GM23338 (cell line): ENCODE results near the gene FARSA. TPM values are rescaled to one million over a fixed set of nuclear protein-coding genes. Genes with fewer than 3 reads are reported as not detected.
"Not testable (repeated sequence)": the region's sequence is repeated elsewhere in the genome, so short reads cannot be mapped to it uniquely, and the experiment has no call there.

Source experiments
- ATAC-seq: fragments of 200-7000 bp; cut with Tn5 transposase; 3 replicates; pipeline ENCODE4 v1.9.1; 2020
- DNase-seq: peaks from one replicate; pipeline ENCODE4 v3.0.0-alpha.2; 2015; ENCODE audit warnings: low spot score
- H2AFZ ChIP-seq: fragments of 200-600 bp; sonication (generic); 2 replicates; pipeline ENCODE4 v1.8.0; 2016; ENCODE audit warnings: antibody characterized with exemption, mild to moderate bottlenecking, moderate library complexity
- H3F3A ChIP-seq: fragments of 200-600 bp; sonication (generic); replicated peaks from 2 replicates; pipeline ENCODE4 v1.8.0; 2017; ENCODE audit warnings: antibody characterized with exemption, mixed run types, low read depth
- H3K27ac ChIP-seq: fragments of 200-600 bp; sonication (generic); 2 replicates; pipeline ENCODE4 v1.6.1; 2016; ENCODE audit warnings: low read depth
- H3K27me3 ChIP-seq: fragments of 200-600 bp; sonication (generic); 2 replicates; pipeline ENCODE4 v1.8.0; 2016; ENCODE audit warnings: mild to moderate bottlenecking, mixed run types, moderate library complexity; ENCODE audit not compliant: insufficient read depth
- H3K36me3 ChIP-seq: fragments of 200-600 bp; sonication (generic); 2 replicates; pipeline ENCODE4 v1.8.0; 2016; ENCODE audit warnings: mild to moderate bottlenecking; ENCODE audit not compliant: insufficient read depth
- H3K4me1 ChIP-seq: fragments of 200-600 bp; sonication (generic); 2 replicates; pipeline ENCODE4 v1.8.0; 2016; ENCODE audit warnings: mild to moderate bottlenecking, moderate library complexity; ENCODE audit not compliant: insufficient read depth
- H3K4me2 ChIP-seq: fragments of 200-600 bp; sonication (generic); 2 replicates; pipeline ENCODE4 v1.7.1; 2017; ENCODE audit warnings: mixed run types
- H3K4me3 ChIP-seq: fragments of 200-600 bp; sonication (generic); 2 replicates; pipeline ENCODE4 v1.6.1; 2016; ENCODE audit warnings: mixed run types
- H3K79me2 ChIP-seq: fragments of 200-600 bp; sonication (generic); replicated peaks from 2 replicates; pipeline ENCODE4 v1.8.0; 2017; ENCODE audit warnings: mild to moderate bottlenecking; ENCODE audit not compliant: insufficient read depth
- H3K9me2 ChIP-seq: fragments of 200-600 bp; sonication (generic); 2 replicates; pipeline ENCODE4 v1.8.0; 2017; ENCODE audit not compliant: insufficient read depth
- H4K20me1 ChIP-seq: fragments of 200-600 bp; sonication (generic); replicated peaks from 2 replicates; pipeline ENCODE4 v1.8.0; 2017; ENCODE audit warnings: mild to moderate bottlenecking; ENCODE audit not compliant: insufficient read depth
- H3K27ac Mint-ChIP-seq: 2 replicates; pipeline ENCODE4 v1.8.0; 2020; ENCODE audit warnings: inconsistent platforms, mild to moderate bottlenecking, moderate library complexity, mixed read lengths
- H3K27me3 Mint-ChIP-seq: 3 replicates; pipeline ENCODE4 v1.8.0; 2022; ENCODE audit warnings: low read depth, mild to moderate bottlenecking, moderate library complexity, mixed read lengths, inconsistent platforms; ENCODE audit not compliant: insufficient read depth, poor library complexity
- H3K36me3 Mint-ChIP-seq: 3 replicates; pipeline ENCODE4 v1.8.0; 2021; ENCODE audit warnings: low read depth, mild to moderate bottlenecking, inconsistent platforms, moderate library complexity, mixed read lengths
- H3K4me1 Mint-ChIP-seq: 3 replicates; pipeline ENCODE4 v1.8.0; 2020; ENCODE audit warnings: mild to moderate bottlenecking, inconsistent platforms, mixed read lengths
- H3K4me3 Mint-ChIP-seq: 3 replicates; pipeline ENCODE4 v1.8.0; 2021; ENCODE audit warnings: moderate library complexity, mild to moderate bottlenecking, inconsistent platforms, mixed read lengths
- H3K9me3 Mint-ChIP-seq: 3 replicates; pipeline ENCODE4 v1.8.0; 2020; ENCODE audit warnings: moderate library complexity, mild to moderate bottlenecking, inconsistent platforms, mixed read lengths
- JUNB ChIP-seq: IDR thresholded peaks from one replicate; pipeline ENCODE4 v1.6.1; 2016; ENCODE audit warnings: antibody characterized with exemption; ENCODE audit not compliant: unreplicated experiment
- STAT1 ChIP-seq: IDR thresholded peaks from one replicate; pipeline ENCODE4 v1.6.1; 2016; ENCODE audit warnings: antibody characterized with exemption; ENCODE audit not compliant: unreplicated experiment
- polyA plus RNA-seq: library from polyadenylated mRNA; unstranded; fragments of >200 nt; fragmentation: Nextera tagmentation; extraction: Ambion mirVana; gene quantifications from 2 replicates; pipeline ENCODE4 v1.2.1, GENCODE V29; 2016
- total RNA-seq: library from RNA; depleted of rRNA; stranded (reverse); fragments of >200 nt; shearing (Covaris generic); gene quantifications from 2 replicates; pipeline ENCODE4 v1.2.3, GENCODE V29; 2014
- TF ChIP-seq, protein P1 (sequence below): IDR thresholded peaks from 2 replicates; pipeline ENCODE4 v1.6.1; 2016; ENCODE audit warnings: antibody characterized with exemption
- TF ChIP-seq, protein P2 (sequence below): fragments of 250-450 bp; sonication (Bioruptor Pico); IDR thresholded peaks from 2 replicates; pipeline ENCODE4 v1.5.0; 2020; ENCODE audit warnings: mild to moderate bottlenecking, moderate library complexity

The FARSA gene
- total and polyA plus RNA-seq, 2 experiments from 2014 or later = 74.7 to 86.4 TPM

DNA sequence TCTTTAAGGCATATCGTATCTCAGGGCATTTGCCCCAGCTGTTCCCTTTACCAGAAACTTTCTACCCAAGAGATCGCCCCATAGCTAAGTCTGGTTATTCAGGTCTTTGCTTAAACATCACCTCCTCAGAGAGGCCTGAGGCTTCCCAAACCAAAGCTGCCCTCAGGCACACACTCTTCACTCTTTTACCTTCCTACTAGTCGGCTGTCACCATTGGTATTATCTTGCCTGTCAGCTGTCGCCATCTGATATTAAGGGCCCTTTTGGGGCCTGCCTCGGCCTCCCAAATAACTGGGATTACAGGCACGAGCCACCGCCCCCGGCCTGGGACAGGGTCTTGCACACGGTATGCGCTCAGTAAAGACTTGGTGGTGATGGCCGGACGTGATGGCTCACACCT is 22.5 kb upstream of the FARSA start:
- H3K4me1 Mint-ChIP-seq = peaks cover 29% of the 10 kb centered on the region

DNA sequence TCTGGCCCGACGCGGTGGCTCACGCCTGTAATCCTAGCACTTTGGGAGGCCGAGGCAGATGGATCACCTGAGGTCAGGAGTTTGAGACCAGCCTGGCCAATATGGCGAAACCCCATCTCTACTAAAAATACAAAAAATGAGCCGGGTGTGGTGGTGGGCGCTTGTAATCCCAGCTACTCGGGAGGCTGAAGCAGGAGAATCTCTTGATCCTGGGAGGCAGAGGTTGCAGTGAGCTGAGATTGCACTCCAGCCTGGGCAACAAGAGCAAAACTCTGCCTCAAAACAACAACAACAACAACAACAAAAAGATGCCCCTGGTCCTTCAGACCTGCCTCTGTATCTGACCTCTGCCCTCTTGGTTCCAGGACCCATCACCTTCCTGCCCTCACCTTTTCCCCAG is 22.1 kb upstream of the FARSA start:
- Histone ChIP-seq H3F3A (peaks cover 34% of the 10 kb centered on the region), H3K4me1 (peaks cover 16% of the 10 kb centered on the region), H3K4me3 (peak overlapping the region; percentile 89), H4K20me1 (peaks cover 12% of the 10 kb centered on the region; the same call in 1 of the 2 replicates), H3K27ac (0 out of 2 replicates have a peak overlapping the region, but pooled peaks have one; percentile 26), H3K79me2 (peaks cover 33% of the 10 kb centered on the region), H3K4me2 (peak overlapping the region; percentile 91)
- not testable (repeated sequence) for H2AFZ ChIP-seq, DNase-seq, ATAC-seq, H3K36me3 ChIP-seq, H3K27me3 ChIP-seq, H3K9me3 Mint-ChIP-seq, H3K9me2 ChIP-seq, H3K27ac Mint-ChIP-seq
- Mint-ChIP-seq H3K4me3 (peak overlapping the region; percentile 93), H3K36me3 (peaks cover 51% of the 10 kb centered on the region), H3K4me1 (peaks cover 29% of the 10 kb centered on the region), H3K27me3 (peaks cover 22% of the 10 kb centered on the region)

More for the DNA sequence above, 22.5 kb upstream of the FARSA start:
- H3K36me3 ChIP-seq = peaks cover 5% of the 10 kb centered on the region; the same call in 1 of the 2 replicates
- ATAC-seq = no peak
- Mint-ChIP-seq H3K9me3 (no peaks in the 10 kb centered on the region; the same call in 1 of the 3 replicates), H3K4me3 (peak overlapping the region; percentile 93), H3K27me3 (peaks cover 22% of the 10 kb centered on the region), H3K36me3 (peaks cover 47% of the 10 kb centered on the region), H3K27ac (peak overlapping the region; percentile 84)
- H3K79me2 ChIP-seq = peaks cover 33% of the 10 kb centered on the region
- peak overlapping the region; percentile 91 for H3K4me2 ChIP-seq
- peak overlapping the region; percentile 89 for H3K4me3 ChIP-seq
- DNase-seq = no peak
- peaks cover 12% of the 10 kb centered on the region; the same call in 1 of the 2 replicates for H4K20me1 ChIP-seq
- peaks cover 16% of the 10 kb centered on the region for H3K4me1 ChIP-seq
- no peak for TF ChIP-seq STAT1
- TF ChIP-seq, protein P1, sequence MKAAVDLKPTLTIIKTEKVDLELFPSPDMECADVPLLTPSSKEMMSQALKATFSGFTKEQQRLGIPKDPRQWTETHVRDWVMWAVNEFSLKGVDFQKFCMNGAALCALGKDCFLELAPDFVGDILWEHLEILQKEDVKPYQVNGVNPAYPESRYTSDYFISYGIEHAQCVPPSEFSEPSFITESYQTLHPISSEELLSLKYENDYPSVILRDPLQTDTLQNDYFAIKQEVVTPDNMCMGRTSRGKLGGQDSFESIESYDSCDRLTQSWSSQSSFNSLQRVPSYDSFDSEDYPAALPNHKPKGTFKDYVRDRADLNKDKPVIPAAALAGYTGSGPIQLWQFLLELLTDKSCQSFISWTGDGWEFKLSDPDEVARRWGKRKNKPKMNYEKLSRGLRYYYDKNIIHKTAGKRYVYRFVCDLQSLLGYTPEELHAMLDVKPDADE = no peak
- no peak for TF ChIP-seq JUNB
- TF ChIP-seq, protein P2, sequence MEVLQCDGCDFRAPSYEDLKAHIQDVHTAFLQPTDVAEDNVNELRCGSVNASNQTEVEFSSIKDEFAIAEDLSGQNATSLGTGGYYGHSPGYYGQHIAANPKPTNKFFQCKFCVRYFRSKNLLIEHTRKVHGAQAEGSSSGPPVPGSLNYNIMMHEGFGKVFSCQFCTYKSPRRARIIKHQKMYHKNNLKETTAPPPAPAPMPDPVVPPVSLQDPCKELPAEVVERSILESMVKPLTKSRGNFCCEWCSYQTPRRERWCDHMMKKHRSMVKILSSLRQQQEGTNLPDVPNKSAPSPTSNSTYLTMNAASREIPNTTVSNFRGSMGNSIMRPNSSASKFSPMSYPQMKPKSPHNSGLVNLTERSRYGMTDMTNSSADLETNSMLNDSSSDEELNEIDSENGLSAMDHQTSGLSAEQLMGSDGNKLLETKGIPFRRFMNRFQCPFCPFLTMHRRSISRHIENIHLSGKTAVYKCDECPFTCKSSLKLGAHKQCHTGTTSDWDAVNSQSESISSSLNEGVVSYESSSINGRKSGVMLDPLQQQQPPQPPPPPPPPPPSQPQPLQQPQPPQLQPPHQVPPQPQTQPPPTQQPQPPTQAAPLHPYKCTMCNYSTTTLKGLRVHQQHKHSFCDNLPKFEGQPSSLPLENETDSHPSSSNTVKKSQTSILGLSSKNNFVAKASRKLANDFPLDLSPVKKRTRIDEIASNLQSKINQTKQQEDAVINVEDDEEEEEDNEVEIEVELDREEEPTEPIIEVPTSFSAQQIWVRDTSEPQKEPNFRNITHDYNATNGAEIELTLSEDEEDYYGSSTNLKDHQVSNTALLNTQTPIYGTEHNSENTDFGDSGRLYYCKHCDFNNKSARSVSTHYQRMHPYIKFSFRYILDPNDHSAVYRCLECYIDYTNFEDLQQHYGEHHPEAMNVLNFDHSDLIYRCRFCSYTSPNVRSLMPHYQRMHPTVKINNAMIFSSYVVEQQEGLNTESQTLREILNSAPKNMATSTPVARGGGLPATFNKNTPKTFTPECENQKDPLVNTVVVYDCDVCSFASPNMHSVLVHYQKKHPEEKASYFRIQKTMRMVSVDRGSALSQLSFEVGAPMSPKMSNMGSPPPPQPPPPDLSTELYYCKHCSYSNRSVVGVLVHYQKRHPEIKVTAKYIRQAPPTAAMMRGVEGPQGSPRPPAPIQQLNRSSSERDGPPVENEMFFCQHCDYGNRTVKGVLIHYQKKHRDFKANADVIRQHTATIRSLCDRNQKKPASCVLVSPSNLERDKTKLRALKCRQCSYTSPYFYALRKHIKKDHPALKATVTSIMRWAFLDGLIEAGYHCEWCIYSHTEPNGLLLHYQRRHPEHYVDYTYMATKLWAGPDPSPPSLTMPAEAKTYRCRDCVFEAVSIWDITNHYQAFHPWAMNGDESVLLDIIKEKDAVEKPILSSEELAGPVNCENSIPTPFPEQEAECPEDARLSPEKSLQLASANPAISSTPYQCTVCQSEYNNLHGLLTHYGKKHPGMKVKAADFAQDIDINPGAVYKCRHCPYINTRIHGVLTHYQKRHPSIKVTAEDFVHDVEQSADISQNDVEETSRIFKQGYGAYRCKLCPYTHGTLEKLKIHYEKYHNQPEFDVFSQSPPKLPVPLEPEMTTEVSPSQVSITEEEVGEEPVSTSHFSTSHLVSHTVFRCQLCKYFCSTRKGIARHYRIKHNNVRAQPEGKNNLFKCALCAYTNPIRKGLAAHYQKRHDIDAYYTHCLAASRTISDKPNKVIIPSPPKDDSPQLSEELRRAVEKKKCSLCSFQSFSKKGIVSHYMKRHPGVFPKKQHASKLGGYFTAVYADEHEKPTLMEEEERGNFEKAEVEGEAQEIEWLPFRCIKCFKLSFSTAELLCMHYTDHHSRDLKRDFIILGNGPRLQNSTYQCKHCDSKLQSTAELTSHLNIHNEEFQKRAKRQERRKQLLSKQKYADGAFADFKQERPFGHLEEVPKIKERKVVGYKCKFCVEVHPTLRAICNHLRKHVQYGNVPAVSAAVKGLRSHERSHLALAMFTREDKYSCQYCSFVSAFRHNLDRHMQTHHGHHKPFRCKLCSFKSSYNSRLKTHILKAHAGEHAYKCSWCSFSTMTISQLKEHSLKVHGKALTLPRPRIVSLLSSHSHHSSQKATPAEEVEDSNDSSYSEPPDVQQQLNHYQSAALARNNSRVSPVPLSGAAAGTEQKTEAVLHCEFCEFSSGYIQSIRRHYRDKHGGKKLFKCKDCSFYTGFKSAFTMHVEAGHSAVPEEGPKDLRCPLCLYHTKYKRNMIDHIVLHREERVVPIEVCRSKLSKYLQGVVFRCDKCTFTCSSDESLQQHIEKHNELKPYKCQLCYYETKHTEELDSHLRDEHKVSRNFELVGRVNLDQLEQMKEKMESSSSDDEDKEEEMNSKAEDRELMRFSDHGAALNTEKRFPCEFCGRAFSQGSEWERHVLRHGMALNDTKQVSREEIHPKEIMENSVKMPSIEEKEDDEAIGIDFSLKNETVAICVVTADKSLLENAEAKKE = no peak
- H2AFZ ChIP-seq = no peak overlapping the region
- no peaks in the 10 kb centered on the region for H3K27me3 ChIP-seq
- H3K9me2 ChIP-seq = no peaks in the 10 kb centered on the region
- H3K27ac ChIP-seq = no peak overlapping the region
- H3F3A ChIP-seq = peaks cover 34% of the 10 kb centered on the region
